SK-N-SH (cell line): ENCODE measurements around the gene TOX2. TPM values are rescaled to one million over a fixed set of nuclear protein-coding genes. Genes with fewer than 3 reads are reported as not detected.
A peak's percentile ranks its signal among the peaks of the same experiment; 100 is the strongest.

Experiments used
- CTCF ChIA-PET: fragments of 300-600, 350-600 bp; formaldehyde crosslinking; extraction: SDS; loops from one replicate; lab custom pipeline; 2021; lab: Yijun Ruan, JAX
- POLR2A ChIA-PET: fragments of 350-600 bp; sonication (Branson Sonifier 250); formaldehyde crosslinking; extraction: SDS; loops from one replicate; lab custom pipeline; 2020; ENCODE audit warnings: antibody characterized with exemption, inconsistent platforms; lab: Yijun Ruan, JAX
- DNase-seq: peaks from one replicate; pipeline ENCODE4 v3.0.0; 2012
- H2AFZ ChIP-seq: fragments of 200-600 bp; sonication (generic); 2 replicates; pipeline ENCODE4 v1.8.1; 2016; ENCODE audit warnings: antibody characterized with exemption, mild to moderate bottlenecking, low read depth
- H3F3A ChIP-seq: fragments of 200-600 bp; sonication (generic); replicated peaks from 2 replicates; pipeline ENCODE3; 2016; ENCODE audit warnings: antibody characterized with exemption, mild to moderate bottlenecking; ENCODE audit not compliant: insufficient read depth
- H3K27ac ChIP-seq, 2 experiments: fragments of 200-500 bp in 1 of 2; fragments of 200-600 bp in 1 of 2; sonication (Bioruptor generic) in 1 of 2; sonication (generic), shearing (Covaris generic) in 1 of 2; 2 replicates each; pipeline versions ENCODE4 v1.5.1 to v1.6.1; 2014 to 2016; ENCODE audit warnings: low read depth in 2 of 2, inconsistent platforms in 1 of 2, low read length in 1 of 2, mild to moderate bottlenecking in 1 of 2, mixed read lengths in 1 of 2
- H3K27me3 ChIP-seq: fragments of 200-600 bp; sonication (generic), shearing (Covaris generic); 2 replicates; pipeline ENCODE4 v1.6.1; 2016; ENCODE audit warnings: mixed run types; ENCODE audit not compliant: insufficient read depth
- H3K36me3 ChIP-seq, 2 experiments: fragments of 200-500 bp in 1 of 2; fragments of 200-600 bp in 1 of 2; sonication (Bioruptor generic) in 1 of 2; sonication (generic) in 1 of 2; replicated peaks in 1 of 2; 2 replicates each; pipeline versions ENCODE3 to v1.5.1; 2014 to 2016; ENCODE audit warnings: low read length in 1 of 2, mild to moderate bottlenecking in 1 of 2; ENCODE audit not compliant: insufficient read depth in 2 of 2, control insufficient read depth in 1 of 2
- H3K4me1 ChIP-seq, 2 experiments: fragments of 200-500 bp in 1 of 2; fragments of 200-600 bp in 1 of 2; sonication (Bioruptor generic) in 1 of 2; sonication (generic), shearing (Covaris generic) in 1 of 2; 2 replicates each; pipeline versions ENCODE4 v1.5.1 to v1.6.1; 2014 to 2016; ENCODE audit warnings: low read depth in 1 of 2, low read length in 1 of 2, mixed run types in 1 of 2; ENCODE audit not compliant: insufficient read depth in 2 of 2, control insufficient read depth in 1 of 2
- H3K4me2 ChIP-seq: fragments of 200-600 bp; sonication (generic), shearing (Covaris generic); 2 replicates; pipeline ENCODE4 v1.6.1; 2017; ENCODE audit warnings: mixed run types
- H3K4me3 ChIP-seq, 2 experiments: fragments of 200-500 bp in 1 of 2; fragments of 200-600 bp in 1 of 2; sonication (Bioruptor generic) in 1 of 2; sonication (generic), shearing (Covaris generic) in 1 of 2; 2 replicates each; pipeline versions ENCODE4 v1.5.1 to v1.8.1; 2014 to 2016; ENCODE audit warnings: low read depth in 2 of 2, inconsistent platforms in 1 of 2, low read length in 1 of 2, mild to moderate bottlenecking in 1 of 2, mixed read lengths in 1 of 2, moderate library complexity in 1 of 2
- H3K79me2 ChIP-seq: fragments of 200-600 bp; sonication (generic); 2 replicates; pipeline ENCODE4 v1.8.1; 2017; ENCODE audit warnings: mild to moderate bottlenecking; ENCODE audit not compliant: insufficient read depth
- H3K9ac ChIP-seq: fragments of 200-600 bp; sonication (generic); 2 replicates; pipeline ENCODE4 v1.6.1; 2017; ENCODE audit warnings: mixed run types
- H3K9me2 ChIP-seq: fragments of 200-600 bp; sonication (generic); 2 replicates; pipeline ENCODE4 v1.6.1; 2017; ENCODE audit warnings: mixed run types
- H3K9me3 ChIP-seq: fragments of 200-600 bp; sonication (generic); 2 replicates; pipeline ENCODE4 v1.6.1; 2017; ENCODE audit warnings: mixed run types, mild to moderate bottlenecking, moderate library complexity
- H4K20me1 ChIP-seq: fragments of 200-600 bp; sonication (generic); 2 replicates; pipeline ENCODE4 v1.6.1; 2017; ENCODE audit warnings: mild to moderate bottlenecking, mixed run types; ENCODE audit not compliant: insufficient read depth
- CHD2 ChIP-seq: fragments of 150-350 bp; IDR thresholded peaks from 2 replicates; pipeline ENCODE4 v1.6.1; 2018; ENCODE audit warnings: low read length; ENCODE audit not compliant: partially characterized antibody
- EP300 ChIP-seq, 2 experiments: IDR thresholded peaks; 2 replicates each; pipeline versions ENCODE4 v1.4.0 to v1.6.1; 2012; ENCODE audit warnings: borderline replicate concordance in 1 of 2, low read depth in 1 of 2, low read length in 1 of 2
- FOXJ3 ChIP-seq: sonication (generic); formaldehyde crosslinking; IDR thresholded peaks from 2 replicates; pipeline ENCODE4 v1.5.1; 2020; ENCODE audit warnings: mild to moderate bottlenecking, missing genetic modification reagents
- FOXM1 ChIP-seq: IDR thresholded peaks from 2 replicates; pipeline ENCODE4 v1.4.0; 2012; ENCODE audit warnings: low read depth, mild to moderate bottlenecking
- GABPA ChIP-seq: IDR thresholded peaks from 2 replicates; pipeline ENCODE4 v1.4.0; 2012; ENCODE audit warnings: low read depth, mild to moderate bottlenecking
- GATA2 ChIP-seq: sonication (generic); formaldehyde crosslinking; IDR thresholded peaks from 2 replicates; pipeline ENCODE4 v1.5.0; 2020; ENCODE audit warnings: mild to moderate bottlenecking, missing genetic modification reagents
- MXI1 ChIP-seq: IDR thresholded peaks from 2 replicates; pipeline ENCODE4 v1.6.1; 2012; ENCODE audit warnings: mild to moderate bottlenecking, low read depth, low read length, improper control_type of control experiment
- NFIC ChIP-seq: IDR thresholded peaks from 2 replicates; pipeline ENCODE4 v1.4.0; 2012; ENCODE audit warnings: borderline replicate concordance
- POLR2AphosphoS5 ChIP-seq: IDR thresholded peaks from 2 replicates; pipeline ENCODE4 v1.6.1; 2012; ENCODE audit warnings: low read depth, low read length
- RAD21 ChIP-seq: IDR thresholded peaks from 2 replicates; pipeline ENCODE4 v1.6.1; 2012; ENCODE audit warnings: mild to moderate bottlenecking, low read length
- RCOR1 ChIP-seq: fragments of 150-350 bp; IDR thresholded peaks from 2 replicates; pipeline ENCODE4 v1.6.1; 2017; ENCODE audit warnings: antibody characterized with exemption, low read length
- SMC3 ChIP-seq: IDR thresholded peaks from 2 replicates; pipeline ENCODE4 v1.6.1; 2012; ENCODE audit warnings: low read depth, low read length, improper control_type of control experiment
- TAF1 ChIP-seq: IDR thresholded peaks from 2 replicates; pipeline ENCODE4 v1.6.1; 2012; ENCODE audit warnings: low read depth, mild to moderate bottlenecking, low read length, moderate library complexity, borderline replicate concordance
- WGBS: methylation state at CpG from one replicate; pipeline ENCODE4 v1.1.6; 2017; ENCODE audit warnings: low lambda C conversion rate; 5-methylcytosine and 5-hydroxymethylcytosine counted together
- polyA plus RNA-seq, 3 experiments: library from polyadenylated mRNA; depleted of rRNA; stranded (reverse); fragments of >200 nt; gene quantifications; 2 replicates each; pipeline ENCODE4 v1.2.3, GENCODE V29; 2012
- TF ChIP-seq, protein P1 (sequence below): IDR thresholded peaks from 2 replicates; pipeline ENCODE4 v1.4.0; 2012; ENCODE audit warnings: low read depth, borderline replicate concordance
- TF ChIP-seq, protein P2 (sequence below): IDR thresholded peaks from 2 replicates; pipeline ENCODE4 v1.4.0; 2012; ENCODE audit warnings: low read depth, borderline replicate concordance
- TF ChIP-seq, protein P3 (sequence below): fragments of 150-350 bp; IDR thresholded peaks from 2 replicates; pipeline ENCODE4 v1.6.1; 2016; ENCODE audit warnings: mild to moderate bottlenecking, low read depth, low read length
- TF ChIP-seq, protein P4 (sequence below): IDR thresholded peaks from 2 replicates; pipeline ENCODE4 v1.4.0; 2012; ENCODE audit warnings: low read depth
- TF ChIP-seq, protein P5 (sequence below): IDR thresholded peaks from 2 replicates; pipeline ENCODE4; 2012

TOX2 gene
- polyA plus RNA-seq, 1 of the 3 experiments (the other 2 are of a cell fraction), result 15.4 TPM

DNA sequence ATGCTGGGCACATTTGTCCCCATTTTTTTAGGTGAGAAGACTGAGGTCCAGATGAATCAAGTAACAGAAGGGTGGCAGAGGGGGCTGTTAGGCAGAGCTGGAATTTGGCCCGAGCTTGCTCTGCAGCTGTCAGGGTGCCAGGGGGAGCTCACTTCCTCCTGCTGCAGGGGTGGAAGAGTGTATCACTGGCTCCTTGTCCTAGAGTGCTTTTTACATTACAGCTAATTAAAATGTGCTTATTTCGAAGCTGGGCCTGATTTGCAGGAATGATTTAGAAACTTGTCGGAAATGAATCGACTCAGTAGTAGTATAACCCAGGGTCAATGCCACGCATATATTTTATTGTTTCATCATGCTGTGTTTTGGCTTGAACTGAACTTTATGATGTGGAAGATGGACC lies 11.1 kb downstream of the TOX2 start:
- no peak overlapping the region for H3K27ac ChIP-seq
- no peak overlapping the region for H3K4me3 ChIP-seq
- no peaks in the 10 kb centered on the region for H3K9me2 ChIP-seq
- H3K9ac ChIP-seq, result no peak overlapping the region
- H3K4me2 ChIP-seq, result peak overlapping the region; percentile 57; the same call in 1 of the 2 replicates
- H3K4me1 ChIP-seq, result peaks cover 25 to 50% of the 10 kb centered on the region in 2 experiments; a peak in 3 of 4 replicates
- no peaks in the 10 kb centered on the region for H3K9me3 ChIP-seq
- no peaks in the 10 kb centered on the region for H3K27me3 ChIP-seq
- POLR2A ChIA-PET, result interaction anchor here (1.0 kb wide), 1 partner anchor 9 kb away, joined by 4 read pairs; no protein-coding TSS in a partner anchor
- H2AFZ ChIP-seq, result no peak overlapping the region
- DNase-seq, result peak; percentile 67
- CTCF ChIA-PET, result interaction anchor here (0.7 to 1.9 kb wide), 9 partner anchors 9 to 176 kb away, joined by 3 to 6 read pairs (median 3); no protein-coding TSS in a partner anchor
- no peaks in the 10 kb centered on the region for H3F3A ChIP-seq
- H3K36me3 ChIP-seq, result no peaks in the 10 kb centered on the region
- WGBS, result 38% methylated on average over 5 of the region's 5 CpGs
- TF ChIP-seq RAD21, result peak; percentile 52
- TF ChIP-seq, protein P1, sequence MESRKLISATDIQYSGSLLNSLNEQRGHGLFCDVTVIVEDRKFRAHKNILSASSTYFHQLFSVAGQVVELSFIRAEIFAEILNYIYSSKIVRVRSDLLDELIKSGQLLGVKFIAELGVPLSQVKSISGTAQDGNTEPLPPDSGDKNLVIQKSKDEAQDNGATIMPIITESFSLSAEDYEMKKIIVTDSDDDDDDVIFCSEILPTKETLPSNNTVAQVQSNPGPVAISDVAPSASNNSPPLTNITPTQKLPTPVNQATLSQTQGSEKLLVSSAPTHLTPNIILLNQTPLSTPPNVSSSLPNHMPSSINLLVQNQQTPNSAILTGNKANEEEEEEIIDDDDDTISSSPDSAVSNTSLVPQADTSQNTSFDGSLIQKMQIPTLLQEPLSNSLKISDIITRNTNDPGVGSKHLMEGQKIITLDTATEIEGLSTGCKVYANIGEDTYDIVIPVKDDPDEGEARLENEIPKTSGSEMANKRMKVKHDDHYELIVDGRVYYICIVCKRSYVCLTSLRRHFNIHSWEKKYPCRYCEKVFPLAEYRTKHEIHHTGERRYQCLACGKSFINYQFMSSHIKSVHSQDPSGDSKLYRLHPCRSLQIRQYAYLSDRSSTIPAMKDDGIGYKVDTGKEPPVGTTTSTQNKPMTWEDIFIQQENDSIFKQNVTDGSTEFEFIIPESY, result no peak
- no peak; the same call in 1 of the 2 replicates for TF ChIP-seq MXI1
- TF ChIP-seq, protein P2, sequence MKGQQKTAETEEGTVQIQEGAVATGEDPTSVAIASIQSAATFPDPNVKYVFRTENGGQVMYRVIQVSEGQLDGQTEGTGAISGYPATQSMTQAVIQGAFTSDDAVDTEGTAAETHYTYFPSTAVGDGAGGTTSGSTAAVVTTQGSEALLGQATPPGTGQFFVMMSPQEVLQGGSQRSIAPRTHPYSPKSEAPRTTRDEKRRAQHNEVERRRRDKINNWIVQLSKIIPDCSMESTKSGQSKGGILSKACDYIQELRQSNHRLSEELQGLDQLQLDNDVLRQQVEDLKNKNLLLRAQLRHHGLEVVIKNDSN, result no peak
- TF ChIP-seq SMC3, result peak; percentile 40; the same call in 1 of the 2 replicates
- peak; percentile 50; the same call in 1 of the 2 replicates for TF ChIP-seq RCOR1
- peak; percentile 30; the same call in 1 of the 2 replicates for TF ChIP-seq NFIC
- TF ChIP-seq CHD2, result no peak
- H3K79me2 ChIP-seq, result peaks cover 18% of the 10 kb centered on the region
- H4K20me1 ChIP-seq, result no peaks in the 10 kb centered on the region

DNA sequence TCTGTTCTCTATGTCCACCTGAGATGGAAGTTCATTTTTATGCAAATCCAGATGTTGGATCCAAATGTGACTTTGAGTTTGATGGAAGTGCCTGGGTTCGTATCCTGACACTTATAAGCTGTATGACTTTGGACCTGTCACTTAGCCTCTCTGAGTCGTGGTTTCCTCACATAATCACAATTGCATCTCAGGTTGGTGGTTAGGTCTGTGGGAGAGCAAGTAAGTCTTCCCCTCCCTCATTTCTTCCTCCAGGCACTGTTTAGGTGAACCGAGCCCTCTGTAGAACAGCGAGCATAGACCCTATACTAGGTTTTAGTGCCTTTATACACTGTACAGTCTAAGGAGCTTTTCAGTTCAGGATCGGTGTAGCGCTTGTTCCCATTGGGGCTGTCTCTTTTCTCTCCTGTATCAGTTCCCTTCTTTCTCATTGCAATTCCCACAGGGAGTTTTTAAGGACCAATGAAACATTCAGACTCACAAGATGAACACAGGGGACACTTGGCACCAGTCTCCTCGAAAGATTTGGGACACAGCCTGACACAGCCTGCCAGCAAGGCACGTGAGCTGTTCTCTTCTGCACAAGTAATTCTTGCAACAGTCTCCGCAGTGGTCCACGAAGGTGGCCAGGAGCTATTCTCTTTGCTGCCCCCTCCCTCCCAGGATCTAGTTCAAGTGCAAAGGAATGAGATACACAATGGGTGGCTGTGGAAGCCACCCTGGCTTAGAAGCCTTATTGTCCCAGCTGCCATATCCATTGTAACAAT lies 11.8 kb downstream of the TOX2 start:
- Histone ChIP-seq H3K27me3 (no peaks in the 10 kb centered on the region), H3K9ac (no peak overlapping the region), H2AFZ (no peak overlapping the region), H3K79me2 (peaks cover 18% of the 10 kb centered on the region), H3K27ac (no peak overlapping the region; a peak in 1 of 4 replicates), H3F3A (no peaks in the 10 kb centered on the region), H3K36me3 (no peaks in the 10 kb centered on the region), H3K4me1 (peaks cover 25 to 50% of the 10 kb centered on the region in 2 experiments; a peak in 3 of 4 replicates), H3K4me3 (no peak overlapping the region), H3K9me2 (no peaks in the 10 kb centered on the region), H4K20me1 (no peaks in the 10 kb centered on the region), H3K9me3 (no peaks in the 10 kb centered on the region), H3K4me2 (no peak overlapping the region)
- POLR2A ChIA-PET, result interaction anchor here (1.0 kb wide), 1 partner anchor 8 kb away, joined by 4 read pairs; no protein-coding TSS in a partner anchor
- no peak for DNase-seq
- 89% methylated on average over 10 of the region's 10 CpGs for WGBS
- CTCF ChIA-PET, result interaction anchor here (0.7 to 1.9 kb wide), 9 partner anchors 10 to 177 kb away, joined by 3 to 6 read pairs (median 3); no protein-coding TSS in a partner anchor
- no peak for TF ChIP-seq TAF1
- TF ChIP-seq POLR2AphosphoS5, result no peak
- TF ChIP-seq CHD2, result no peak
- no peak for TF ChIP-seq RCOR1
- no peak for TF ChIP-seq GATA2 (CRISPR knock-in tag)
- TF ChIP-seq, protein P2, result no peak
- TF ChIP-seq, protein P3, sequence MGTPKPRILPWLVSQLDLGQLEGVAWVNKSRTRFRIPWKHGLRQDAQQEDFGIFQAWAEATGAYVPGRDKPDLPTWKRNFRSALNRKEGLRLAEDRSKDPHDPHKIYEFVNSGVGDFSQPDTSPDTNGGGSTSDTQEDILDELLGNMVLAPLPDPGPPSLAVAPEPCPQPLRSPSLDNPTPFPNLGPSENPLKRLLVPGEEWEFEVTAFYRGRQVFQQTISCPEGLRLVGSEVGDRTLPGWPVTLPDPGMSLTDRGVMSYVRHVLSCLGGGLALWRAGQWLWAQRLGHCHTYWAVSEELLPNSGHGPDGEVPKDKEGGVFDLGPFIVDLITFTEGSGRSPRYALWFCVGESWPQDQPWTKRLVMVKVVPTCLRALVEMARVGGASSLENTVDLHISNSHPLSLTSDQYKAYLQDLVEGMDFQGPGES, result no peak
- TF ChIP-seq GABPA, result no peak
- no peak for TF ChIP-seq EP300 (IDR thresholded peaks at IDR 0.05; ENCODE audit: borderline replicate concordance in 1 of 2, low read depth in 1 of 2, low read length in 1 of 2)
- TF ChIP-seq, protein P4, sequence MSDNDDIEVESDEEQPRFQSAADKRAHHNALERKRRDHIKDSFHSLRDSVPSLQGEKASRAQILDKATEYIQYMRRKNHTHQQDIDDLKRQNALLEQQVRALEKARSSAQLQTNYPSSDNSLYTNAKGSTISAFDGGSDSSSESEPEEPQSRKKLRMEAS, result no peak
- no peak for TF ChIP-seq FOXM1
- TF ChIP-seq, protein P5, sequence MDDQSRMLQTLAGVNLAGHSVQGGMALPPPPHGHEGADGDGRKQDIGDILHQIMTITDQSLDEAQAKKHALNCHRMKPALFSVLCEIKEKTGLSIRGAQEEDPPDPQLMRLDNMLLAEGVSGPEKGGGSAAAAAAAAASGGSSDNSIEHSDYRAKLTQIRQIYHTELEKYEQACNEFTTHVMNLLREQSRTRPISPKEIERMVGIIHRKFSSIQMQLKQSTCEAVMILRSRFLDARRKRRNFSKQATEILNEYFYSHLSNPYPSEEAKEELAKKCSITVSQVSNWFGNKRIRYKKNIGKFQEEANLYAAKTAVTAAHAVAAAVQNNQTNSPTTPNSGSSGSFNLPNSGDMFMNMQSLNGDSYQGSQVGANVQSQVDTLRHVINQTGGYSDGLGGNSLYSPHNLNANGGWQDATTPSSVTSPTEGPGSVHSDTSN, result no peak
- TF ChIP-seq SMC3, result no peak
- TF ChIP-seq FOXJ3 (CRISPR knock-in tag), result no peak
